B cell (primary cell): ENCODE measurements around the gene SRPRB. TPM values are rescaled to one million over a fixed set of nuclear protein-coding genes. Genes with fewer than 3 reads are reported as not detected.

Experiments
- ATAC-seq: fragments of 200-7000 bp; cut with Tn5 transposase; one replicate; pipeline ENCODE4 v1.10.0; 2021; ENCODE audit warnings: low read depth, mild to moderate bottlenecking, moderate number of reproducible peaks, moderate library complexity
- CTCF ChIA-PET: fragments of 350-600 bp; sonication (Branson Sonifier 250); formaldehyde crosslinking; loops from one replicate; lab custom pipeline; 2021; ENCODE audit warnings: antibody characterized with exemption, inconsistent platforms; lab: Charles Lee
- POLR2A ChIA-PET: fragments of 350-600 bp; sonication (Branson Sonifier 250); formaldehyde crosslinking; loops from one replicate; lab custom pipeline; 2021; ENCODE audit warnings: antibody characterized with exemption; lab: Charles Lee
- DNase-seq: peaks from one replicate; pipeline ENCODE4 v3.0.0; 2013
- H2AFZ ChIP-seq: 2 replicates; pipeline ENCODE4 v1.6.1; 2012; ENCODE audit warnings: mild to moderate bottlenecking, low read depth, low read length; ENCODE audit not compliant: insufficient read depth, poor library complexity, severe bottlenecking
- H3K27ac ChIP-seq, 2 donors: 1 replicate in 1 of 2; 2 replicates in 1 of 2; pipeline ENCODE4 v1.5.1; 2012 to 2013; ENCODE audit warnings: low read length in 2 of 2, mild to moderate bottlenecking in 2 of 2, moderate library complexity in 1 of 2
- H3K27me3 ChIP-seq, 4 experiments: fragments of 200-600 bp in 1 of 4; sonication (generic) in 1 of 4; replicated peaks in 1 of 4; 1 replicate in 2 of 4; 2 replicates in 2 of 4; pipeline versions ENCODE4 v1.6.1 to v1.7.0; 2013 to 2016; ENCODE audit warnings: low read length in 3 of 4, mild to moderate bottlenecking in 2 of 4, mixed read lengths in 1 of 4, moderate library complexity in 1 of 4; ENCODE audit not compliant: insufficient read depth in 4 of 4, control insufficient read depth in 3 of 4; ENCODE audit errors: control extremely low read depth in 1 of 4
- H3K36me3 ChIP-seq, 2 experiments: replicated peaks in 1 of 2; 1 replicate in 1 of 2; 2 replicates in 1 of 2; pipeline versions ENCODE4 v1.6.1 to v1.7.1; 2013; ENCODE audit warnings: low read length in 1 of 2; ENCODE audit not compliant: insufficient read depth in 2 of 2, control insufficient read depth in 1 of 2; ENCODE audit errors: control extremely low read depth in 1 of 2, extremely low read depth in 1 of 2
- H3K4me1 ChIP-seq, 2 donors: fragments of 200-600 bp in 1 of 2; sonication (generic) in 1 of 2; 1 replicate in 1 of 2; 2 replicates in 1 of 2; pipeline versions ENCODE4 v1.5.1 to v1.6.1; 2013 to 2017; ENCODE audit warnings: low read length in 2 of 2; ENCODE audit not compliant: control insufficient read depth in 2 of 2, insufficient read depth in 2 of 2
- H3K4me2 ChIP-seq: replicated peaks from 2 replicates; pipeline ENCODE3; 2012; ENCODE audit warnings: mild to moderate bottlenecking, low read depth, low read length; ENCODE audit not compliant: poor library complexity, severe bottlenecking
- H3K4me3 ChIP-seq, 5 experiments: fragments of 200-600 bp in 1 of 5; sonication (generic) in 1 of 5; 1 replicate in 3 of 5; 2 replicates in 2 of 5; pipeline versions ENCODE4 v1.5.1 to v1.7.0; 2011 to 2016; ENCODE audit warnings: low read length in 4 of 5, mild to moderate bottlenecking in 4 of 5, low read depth in 2 of 5, control low read depth in 1 of 5, moderate library complexity in 1 of 5; ENCODE audit not compliant: insufficient read depth in 1 of 5; ENCODE audit errors: control extremely low read depth in 1 of 5, extremely low read depth in 1 of 5
- H3K79me2 ChIP-seq: fragments of 200-600 bp; sonication (generic); one replicate; pipeline ENCODE4 v1.6.0; 2016; ENCODE audit warnings: low read length; ENCODE audit not compliant: control insufficient read depth, insufficient read depth
- H3K9ac ChIP-seq: fragments of 200-600 bp; sonication (generic); 2 replicates; pipeline ENCODE4 v1.6.1; 2017; ENCODE audit warnings: mild to moderate bottlenecking, low read length, moderate library complexity
- H3K9me3 ChIP-seq, 3 donors: one replicate each; pipeline versions ENCODE4 v1.6.1 to v1.7.1; 2013; ENCODE audit warnings: low read length in 2 of 3; ENCODE audit not compliant: control insufficient read depth in 2 of 3, insufficient read depth in 1 of 3; ENCODE audit errors: control extremely low read depth in 1 of 3
- H4K20me1 ChIP-seq: 2 replicates; pipeline ENCODE4 v1.6.0; 2012; ENCODE audit warnings: mild to moderate bottlenecking, low read length; ENCODE audit not compliant: insufficient read depth, control insufficient read depth, poor library complexity, severe bottlenecking
- H3K27ac Mint-ChIP-seq: one replicate; pipeline ENCODE4 v1.8.0; 2021; ENCODE audit warnings: mixed read lengths
- H3K27me3 Mint-ChIP-seq: one replicate; pipeline ENCODE4 v1.8.0; 2021; ENCODE audit warnings: mixed read lengths
- H3K4me1 Mint-ChIP-seq: one replicate; pipeline ENCODE4 v1.8.0; 2021; ENCODE audit warnings: mixed read lengths
- H3K4me3 Mint-ChIP-seq: one replicate; pipeline ENCODE4 v1.8.0; 2021; ENCODE audit warnings: mixed read lengths
- H3K9me3 Mint-ChIP-seq: one replicate; pipeline ENCODE4 v1.8.0; 2022; ENCODE audit warnings: mixed read lengths; ENCODE audit not compliant: insufficient read depth
- EZH2 ChIP-seq: IDR thresholded peaks from 2 replicates; pipeline ENCODE4 v1.6.1; 2012; ENCODE audit warnings: borderline replicate concordance, low read depth, mild to moderate bottlenecking, moderate library complexity, low read length; ENCODE audit not compliant: insufficient read depth, poor library complexity, severe bottlenecking
- WGBS: methylation state at CpG from one replicate; pipeline ENCODE4 v1.1.5; 2013; ENCODE audit warnings: missing lambda C conversion rate; ENCODE audit not compliant: insufficient coverage; 5-methylcytosine and 5-hydroxymethylcytosine counted together
- intact Hi-C: fragments of 100-400 bp; cut with micrococcal nuclease; formaldehyde crosslinking; loops from one replicate; pipeline ENCODE4 v1.10.0; 2022
- polyA plus RNA-seq: library from polyadenylated mRNA; depleted of rRNA; stranded (reverse); fragments of >200 nt; gene quantifications from 2 replicates; pipeline ENCODE4 v1.2.3, GENCODE V29; 2012
- total RNA-seq, 2 donors: library from RNA; stranded (reverse); fragments of 120-200 nt in 1 of 2; gene quantifications; 1 replicate in 1 of 2; 2 replicates in 1 of 2; pipeline versions ENCODE4 v1.2.3 to v1.2.4, GENCODE V29; 2013 to 2022
- TF ChIP-seq, protein P1 (sequence below): fragments of 200-600 bp; IDR thresholded peaks from one replicate; pipeline ENCODE4 v1.8.0; 2022; ENCODE audit warnings: antibody characterized with exemption, mild to moderate bottlenecking

SRPRB gene
- total and polyA plus RNA-seq, 2 donors (not counting 1 experiment from before 2014, with no cell fraction given): 10.1 to 28.8 TPM

DNA sequence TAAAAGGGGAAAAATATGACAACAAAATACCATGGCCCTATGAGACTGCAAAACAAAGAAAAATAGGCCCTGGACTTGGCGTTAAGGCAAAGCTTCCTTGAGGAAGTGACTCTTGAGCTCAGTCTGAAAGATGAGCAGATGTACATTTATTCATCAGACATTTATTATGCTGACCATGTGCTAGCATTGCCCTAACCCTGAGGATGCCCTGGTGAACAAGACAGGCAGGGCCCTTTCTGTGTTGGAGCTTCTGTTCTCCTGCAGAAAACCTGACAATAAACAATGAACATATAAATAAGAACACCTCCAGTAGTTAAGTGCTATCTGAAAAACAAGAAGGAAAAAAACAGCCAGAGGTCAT lies 47.1 kb upstream of the SRPRB start:
- no peaks in the 10 kb centered on the region for H3K36me3 ChIP-seq
- H3K4me3 ChIP-seq: no peak overlapping the region
- H4K20me1 ChIP-seq: no peaks in the 10 kb centered on the region
- Mint-ChIP-seq H3K27ac (no peak overlapping the region), H3K4me1 (no peaks in the 10 kb centered on the region), H3K9me3 (no peaks in the 10 kb centered on the region), H3K27me3 (peaks cover 11% of the 10 kb centered on the region), H3K4me3 (no peak overlapping the region)
- no peak overlapping the region for H2AFZ ChIP-seq
- H3K27me3 ChIP-seq: no peaks in the 10 kb centered on the region
- H3K4me1 ChIP-seq: no peaks in the 10 kb centered on the region
- ChIA-PET CTCF (no interaction called here), POLR2A (no interaction called here)
- intact Hi-C loops: no loop called here
- ATAC-seq: no peak
- H3K27ac ChIP-seq: no peak overlapping the region
- 60% methylated on average over 1 of the region's 1 CpG for WGBS
- DNase-seq: no peak
- no peak overlapping the region for H3K9ac ChIP-seq
- H3K9me3 ChIP-seq: no peaks in the 10 kb centered on the region
- TF ChIP-seq EZH2: no peak
- TF ChIP-seq, protein P1, sequence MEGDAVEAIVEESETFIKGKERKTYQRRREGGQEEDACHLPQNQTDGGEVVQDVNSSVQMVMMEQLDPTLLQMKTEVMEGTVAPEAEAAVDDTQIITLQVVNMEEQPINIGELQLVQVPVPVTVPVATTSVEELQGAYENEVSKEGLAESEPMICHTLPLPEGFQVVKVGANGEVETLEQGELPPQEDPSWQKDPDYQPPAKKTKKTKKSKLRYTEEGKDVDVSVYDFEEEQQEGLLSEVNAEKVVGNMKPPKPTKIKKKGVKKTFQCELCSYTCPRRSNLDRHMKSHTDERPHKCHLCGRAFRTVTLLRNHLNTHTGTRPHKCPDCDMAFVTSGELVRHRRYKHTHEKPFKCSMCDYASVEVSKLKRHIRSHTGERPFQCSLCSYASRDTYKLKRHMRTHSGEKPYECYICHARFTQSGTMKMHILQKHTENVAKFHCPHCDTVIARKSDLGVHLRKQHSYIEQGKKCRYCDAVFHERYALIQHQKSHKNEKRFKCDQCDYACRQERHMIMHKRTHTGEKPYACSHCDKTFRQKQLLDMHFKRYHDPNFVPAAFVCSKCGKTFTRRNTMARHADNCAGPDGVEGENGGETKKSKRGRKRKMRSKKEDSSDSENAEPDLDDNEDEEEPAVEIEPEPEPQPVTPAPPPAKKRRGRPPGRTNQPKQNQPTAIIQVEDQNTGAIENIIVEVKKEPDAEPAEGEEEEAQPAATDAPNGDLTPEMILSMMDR: no peak
- H3K79me2 ChIP-seq: no peaks in the 10 kb centered on the region
- no peak overlapping the region for H3K4me2 ChIP-seq

- intact Hi-C loops: no loop called here
- POLR2A ChIA-PET: no interaction called here
Observed at GRCh38 chr3:133758964-133759739, 46.5 kb upstream of the SRPRB start.

More at GRCh38 chr3:133758964-133759739, 46.5 kb upstream of the SRPRB start:
- Histone ChIP-seq H3K27ac (no peak overlapping the region), H3K4me3 (no peak overlapping the region), H3K9ac (no peak overlapping the region), H3K79me2 (no peaks in the 10 kb centered on the region), H2AFZ (no peak overlapping the region), H3K36me3 (no peaks in the 10 kb centered on the region), H3K4me2 (no peak overlapping the region), H4K20me1 (no peaks in the 10 kb centered on the region), H3K27me3 (peaks cover 0 to 4% (median 0%) of the 10 kb centered on the region in 4 experiments), H3K9me3 (no peaks in the 10 kb centered on the region), H3K4me1 (no peaks in the 10 kb centered on the region)
- peaks cover 14% of the 10 kb centered on the region for H3K27me3 Mint-ChIP-seq
- H3K4me1 Mint-ChIP-seq: no peaks in the 10 kb centered on the region
- no peak overlapping the region for H3K4me3 Mint-ChIP-seq
- H3K9me3 Mint-ChIP-seq: no peaks in the 10 kb centered on the region
- 89% methylated on average over 9 of the region's 9 CpGs for WGBS
- CTCF ChIA-PET: no interaction called here
- no peak overlapping the region for H3K27ac Mint-ChIP-seq
- TF ChIP-seq EZH2: no peak
- TF ChIP-seq, protein P1: no peak
- DNase-seq (no peak), ATAC-seq (no peak)
